Parathyroid adenoma (tissue), 2 donors: Measurements from ENCODE around the gene XRN1.

Source experiments
- H2AFZ ChIP-seq: fragments of 300-600 bp; sonication (generic); one replicate; pipeline ENCODE4 v1.7.0; 2017; ENCODE audit warnings: antibody characterized with exemption, mild to moderate bottlenecking
- H3K27ac ChIP-seq: fragments of 300-600 bp; sonication (generic); one replicate; pipeline ENCODE4 v1.7.0; 2017
- H3K27me3 ChIP-seq: fragments of 300-600 bp; sonication (generic); one replicate; pipeline ENCODE4 v1.7.0; 2017; ENCODE audit warnings: low read length; ENCODE audit not compliant: control insufficient read depth, insufficient read depth
- H3K36me3 ChIP-seq: fragments of 300-600 bp; sonication (generic); one replicate; pipeline ENCODE4 v1.7.0; 2017; ENCODE audit warnings: low read length; ENCODE audit not compliant: control insufficient read depth, insufficient read depth
- H3K4me1 ChIP-seq: fragments of 300-600 bp; sonication (generic); one replicate; pipeline ENCODE4 v1.7.0; 2017; ENCODE audit warnings: control low read depth
- H3K4me2 ChIP-seq: fragments of 300-600 bp; sonication (generic); one replicate; pipeline ENCODE4 v1.7.0; 2017; ENCODE audit warnings: low read length
- H3K4me3 ChIP-seq: fragments of 300-600 bp; sonication (generic); one replicate; pipeline ENCODE4 v1.7.0; 2017; ENCODE audit warnings: low read depth, low read length
- H3K79me2 ChIP-seq: fragments of 300-600 bp; sonication (generic); one replicate; pipeline ENCODE4 v1.7.0; 2017; ENCODE audit warnings: control low read depth
- H3K9ac ChIP-seq: fragments of 300-600 bp; sonication (generic); one replicate; pipeline ENCODE4 v1.7.0; 2017; ENCODE audit warnings: mild to moderate bottlenecking
- H3K9me3 ChIP-seq: fragments of 300-600 bp; sonication (generic); one replicate; pipeline ENCODE4 v1.7.0; 2017; ENCODE audit warnings: low read length; ENCODE audit not compliant: control insufficient read depth
- TF ChIP-seq, protein P1 (sequence below): fragments of 300-600 bp; sonication (generic); IDR thresholded peaks from one replicate; pipeline ENCODE4 v1.7.0; 2017; ENCODE audit warnings: antibody characterized with exemption, mild to moderate bottlenecking
- donor health status: primary hyperparathyroidism.

Gene XRN1

GRCh38 chr3:142275856-142276255, 172.0 kb downstream of the XRN1 start:
- Histone ChIP-seq H3K9me3 (no peaks in the 10 kb centered on the region), H3K36me3 (no peaks in the 10 kb centered on the region), H3K4me3 (no peak overlapping the region), H3K79me2 (no peaks in the 10 kb centered on the region), H2AFZ (no peak overlapping the region), H3K4me1 (no peaks in the 10 kb centered on the region), H3K27me3 (no peaks in the 10 kb centered on the region), H3K27ac (no peak overlapping the region), H3K4me2 (no peak overlapping the region), H3K9ac (no peak overlapping the region)
- TF ChIP-seq, protein P1, sequence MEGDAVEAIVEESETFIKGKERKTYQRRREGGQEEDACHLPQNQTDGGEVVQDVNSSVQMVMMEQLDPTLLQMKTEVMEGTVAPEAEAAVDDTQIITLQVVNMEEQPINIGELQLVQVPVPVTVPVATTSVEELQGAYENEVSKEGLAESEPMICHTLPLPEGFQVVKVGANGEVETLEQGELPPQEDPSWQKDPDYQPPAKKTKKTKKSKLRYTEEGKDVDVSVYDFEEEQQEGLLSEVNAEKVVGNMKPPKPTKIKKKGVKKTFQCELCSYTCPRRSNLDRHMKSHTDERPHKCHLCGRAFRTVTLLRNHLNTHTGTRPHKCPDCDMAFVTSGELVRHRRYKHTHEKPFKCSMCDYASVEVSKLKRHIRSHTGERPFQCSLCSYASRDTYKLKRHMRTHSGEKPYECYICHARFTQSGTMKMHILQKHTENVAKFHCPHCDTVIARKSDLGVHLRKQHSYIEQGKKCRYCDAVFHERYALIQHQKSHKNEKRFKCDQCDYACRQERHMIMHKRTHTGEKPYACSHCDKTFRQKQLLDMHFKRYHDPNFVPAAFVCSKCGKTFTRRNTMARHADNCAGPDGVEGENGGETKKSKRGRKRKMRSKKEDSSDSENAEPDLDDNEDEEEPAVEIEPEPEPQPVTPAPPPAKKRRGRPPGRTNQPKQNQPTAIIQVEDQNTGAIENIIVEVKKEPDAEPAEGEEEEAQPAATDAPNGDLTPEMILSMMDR: no peak

DNA sequence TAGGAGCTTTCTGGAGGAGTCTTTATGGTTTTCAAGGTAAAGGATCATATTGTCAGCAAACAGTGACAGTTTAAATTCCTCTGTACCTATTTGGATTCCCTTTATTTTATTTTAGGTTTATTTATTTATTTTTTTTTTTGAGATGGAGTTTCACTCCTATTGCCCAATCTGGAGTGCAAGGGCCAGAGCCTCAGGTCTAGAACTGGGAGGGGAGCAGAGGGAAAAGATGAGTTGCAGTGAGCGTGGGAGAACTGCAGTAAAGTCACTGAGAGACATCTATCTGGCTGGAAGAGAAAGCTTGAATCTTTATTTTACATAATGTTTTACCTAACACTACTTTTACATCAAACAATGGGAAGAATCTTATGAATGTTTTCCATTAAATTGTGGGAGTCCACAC, 172.9 kb downstream of the XRN1 start:
- H3K4me2 ChIP-seq: no peak overlapping the region
- no peaks in the 10 kb centered on the region for H3K9me3 ChIP-seq
- H3K9ac ChIP-seq: no peak overlapping the region
- no peak overlapping the region for H3K27ac ChIP-seq
- no peak overlapping the region for H2AFZ ChIP-seq
- H3K4me3 ChIP-seq: no peak overlapping the region
- no peaks in the 10 kb centered on the region for H3K79me2 ChIP-seq
- H3K27me3 ChIP-seq: no peaks in the 10 kb centered on the region
- H3K4me1 ChIP-seq: no peaks in the 10 kb centered on the region
- no peaks in the 10 kb centered on the region for H3K36me3 ChIP-seq
- TF ChIP-seq, protein P1: no peak

- H2AFZ ChIP-seq: no peak overlapping the region
- no peaks in the 10 kb centered on the region for H3K27me3 ChIP-seq
- no peaks in the 10 kb centered on the region for H3K36me3 ChIP-seq
- H3K4me2 ChIP-seq: no peak overlapping the region
- H3K4me3 ChIP-seq: no peak overlapping the region
- no peaks in the 10 kb centered on the region for H3K9me3 ChIP-seq
- H3K79me2 ChIP-seq: no peaks in the 10 kb centered on the region
- no peak overlapping the region for H3K27ac ChIP-seq
- no peaks in the 10 kb centered on the region for H3K4me1 ChIP-seq
- TF ChIP-seq, protein P1: no peak
- no peak overlapping the region for H3K9ac ChIP-seq
Observed at GRCh38 chr3:142273501-142273900, 174.3 kb downstream of the XRN1 start.

GRCh38 chr3:142272200-142272891, 175.5 kb downstream of the XRN1 start:
- no peak overlapping the region for H2AFZ ChIP-seq
- H3K79me2 ChIP-seq: no peaks in the 10 kb centered on the region
- no peaks in the 10 kb centered on the region for H3K9me3 ChIP-seq
- no peak overlapping the region for H3K9ac ChIP-seq
- H3K27me3 ChIP-seq: no peaks in the 10 kb centered on the region
- TF ChIP-seq, protein P1: no peak
- H3K4me1 ChIP-seq: no peaks in the 10 kb centered on the region
- no peaks in the 10 kb centered on the region for H3K36me3 ChIP-seq
- no peak overlapping the region for H3K27ac ChIP-seq
- H3K4me2 ChIP-seq: no peak overlapping the region
- H3K4me3 ChIP-seq: no peak overlapping the region

GRCh38 chr3:142270407-142270806, 177.4 kb downstream of the XRN1 start:
- no peak overlapping the region for H3K27ac ChIP-seq
- H3K4me3 ChIP-seq: no peak overlapping the region
- no peak overlapping the region for H3K4me2 ChIP-seq
- H3K9ac ChIP-seq: no peak overlapping the region
- H2AFZ ChIP-seq: no peak overlapping the region
- TF ChIP-seq, protein P1: no peak
- H3K9me3 ChIP-seq: no peaks in the 10 kb centered on the region
- no peaks in the 10 kb centered on the region for H3K36me3 ChIP-seq
- no peaks in the 10 kb centered on the region for H3K27me3 ChIP-seq
- H3K4me1 ChIP-seq: no peaks in the 10 kb centered on the region
- H3K79me2 ChIP-seq: no peaks in the 10 kb centered on the region
